Breast epithelium (tissue), 4 donors: ENCODE measurements around the gene COL15A1. TPM values are rescaled to one million over a fixed set of nuclear protein-coding genes. Genes with fewer than 3 reads are reported as not detected.

Experiments used
- DNase-seq, 2 donors: peaks; one replicate each; pipeline ENCODE4 v3.0.0-alpha.2; 2019; ENCODE audit warnings: low spot score in 2 of 2
- H3K27ac ChIP-seq, 2 donors: fragments of 200-600 bp; sonication (generic) in 1 of 2; one replicate each; pipeline ENCODE4 v1.5.1; 2016 to 2019; ENCODE audit warnings: mild to moderate bottlenecking in 1 of 2
- H3K27me3 ChIP-seq, 2 donors: fragments of 200-600 bp; sonication (generic) in 1 of 2; one replicate each; pipeline versions ENCODE4 v1.5.1 to v1.6.0; 2017 to 2019; ENCODE audit warnings: control low read depth in 1 of 2, mild to moderate bottlenecking in 1 of 2
- H3K36me3 ChIP-seq: fragments of 200-600 bp; one replicate; pipeline ENCODE4 v1.5.1; 2019
- H3K4me1 ChIP-seq, 2 donors: fragments of 200-600 bp; sonication (generic); one replicate each; pipeline ENCODE4 v1.5.1; 2016 to 2019; ENCODE audit warnings: control low read depth in 1 of 2
- H3K4me3 ChIP-seq, 3 donors: fragments of 200-600 bp; sonication (generic); 1 replicate in 2 of 3; 2 replicates in 1 of 3; pipeline ENCODE4 v1.5.1; 2016 to 2019; ENCODE audit warnings: mild to moderate bottlenecking in 3 of 3, moderate library complexity in 2 of 3
- H3K9me3 ChIP-seq, 2 donors: fragments of 200-600 bp; sonication (generic) in 1 of 2; one replicate each; pipeline ENCODE4 v1.5.1; 2016 to 2019; ENCODE audit warnings: control low read depth in 1 of 2
- POLR2A ChIP-seq: fragments of 450-650 bp; IDR thresholded peaks from one replicate; pipeline ENCODE4 v1.6.1; 2016; ENCODE audit warnings: antibody characterized with exemption, mild to moderate bottlenecking, moderate library complexity
- POLR2AphosphoS5 ChIP-seq, 3 donors: sonication (generic); formaldehyde crosslinking; IDR thresholded peaks; one replicate each; pipeline ENCODE4 v1.6.1; 2017; ENCODE audit warnings: antibody characterized with exemption in 3 of 3
- intact Hi-C: fragments of 100-400 bp; cut with DNase I; formaldehyde crosslinking; loops from one replicate; pipeline ENCODE4 v1.15.1; 2023; ENCODE audit warnings: low total_unique reads
- total RNA-seq, 3 donors: library from RNA; depleted of rRNA; stranded (reverse); fragments of >200 nt; gene quantifications; one replicate each; pipeline ENCODE4 v1.1.0, GENCODE V29; 2016
- TF ChIP-seq, protein P1 (sequence below), 3 donors: fragments of 450-650 bp; IDR thresholded peaks; one replicate each; pipeline ENCODE4 v1.5.1; 2016 to 2017; ENCODE audit warnings: antibody characterized with exemption in 3 of 3, mild to moderate bottlenecking in 3 of 3, moderate library complexity in 3 of 3

The COL15A1 gene
- total RNA-seq, 3 donors from 2014 or later: 13.9 to 47.8 (median 32.4) TPM

DNA sequence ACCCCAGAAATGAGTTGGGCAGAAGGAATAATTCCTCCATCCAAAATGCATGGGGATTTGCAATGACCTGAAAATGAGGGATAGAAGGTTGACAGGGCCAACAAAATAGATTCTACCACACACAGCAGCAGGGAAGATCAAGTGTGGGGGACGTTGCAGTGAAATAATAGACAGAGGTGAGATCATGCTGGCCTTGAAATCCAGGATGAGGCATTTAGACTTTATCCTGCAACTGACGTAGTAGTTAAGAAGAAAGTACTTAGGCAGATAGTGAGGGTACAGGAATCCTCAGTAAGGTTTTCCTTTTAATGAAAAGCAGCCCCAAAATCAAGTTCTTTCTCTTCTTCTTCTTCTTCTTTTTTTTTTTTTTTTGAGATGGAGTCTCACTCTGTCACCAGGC lies 129.6 kb downstream of the COL15A1 start:
- H3K27ac ChIP-seq: no peak overlapping the region

DNA sequence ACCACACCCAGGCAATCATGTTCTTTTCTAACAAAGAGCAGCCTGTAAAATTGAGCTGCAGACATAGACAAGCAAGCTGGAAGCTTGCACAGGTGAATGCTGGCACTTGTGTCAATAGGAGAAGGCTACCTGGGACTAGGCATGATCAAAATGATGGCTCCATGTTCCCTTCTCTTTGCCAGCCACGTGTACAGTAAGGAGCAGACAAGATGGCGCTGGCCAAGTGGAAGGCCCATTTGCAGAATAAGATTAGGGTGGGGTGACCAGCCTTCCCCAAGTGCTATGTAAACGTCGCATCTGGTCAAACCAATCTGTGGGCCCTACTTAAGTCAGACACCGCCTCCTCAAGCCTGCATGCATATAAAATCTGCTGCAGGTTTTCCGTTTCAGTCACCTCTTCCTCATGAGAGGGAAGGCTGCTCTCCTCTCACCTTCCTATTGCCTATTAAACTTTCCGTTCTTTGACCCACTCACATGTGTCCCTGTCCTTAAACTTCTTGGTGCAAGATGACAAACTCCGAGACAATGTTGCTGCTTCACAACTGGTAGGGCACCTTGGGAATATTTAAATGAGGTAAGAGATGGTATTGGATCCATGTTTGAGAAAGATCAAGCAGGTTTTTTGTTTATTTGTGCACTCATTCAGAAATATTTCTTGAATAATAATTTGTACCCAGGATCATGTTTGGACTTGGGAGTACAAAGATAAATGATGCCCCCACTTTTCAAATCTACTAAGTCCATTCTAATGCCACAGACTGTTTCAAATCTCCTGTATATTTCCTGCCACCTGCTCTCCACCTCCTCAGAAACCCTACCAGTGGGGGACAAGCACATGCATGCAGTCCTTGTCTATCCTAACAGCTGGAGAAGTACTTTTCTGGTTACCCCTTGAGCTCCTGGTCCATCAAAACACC lies 130.5 kb downstream of the COL15A1 start:
- Histone ChIP-seq H3K4me3 (no peak overlapping the region), H3K9me3 (no peaks in the 10 kb centered on the region), H3K36me3 (no peaks in the 10 kb centered on the region), H3K27me3 (no peaks in the 10 kb centered on the region), H3K27ac (no peak overlapping the region), H3K4me1 (no peaks in the 10 kb centered on the region)
- TF ChIP-seq, protein P1, sequence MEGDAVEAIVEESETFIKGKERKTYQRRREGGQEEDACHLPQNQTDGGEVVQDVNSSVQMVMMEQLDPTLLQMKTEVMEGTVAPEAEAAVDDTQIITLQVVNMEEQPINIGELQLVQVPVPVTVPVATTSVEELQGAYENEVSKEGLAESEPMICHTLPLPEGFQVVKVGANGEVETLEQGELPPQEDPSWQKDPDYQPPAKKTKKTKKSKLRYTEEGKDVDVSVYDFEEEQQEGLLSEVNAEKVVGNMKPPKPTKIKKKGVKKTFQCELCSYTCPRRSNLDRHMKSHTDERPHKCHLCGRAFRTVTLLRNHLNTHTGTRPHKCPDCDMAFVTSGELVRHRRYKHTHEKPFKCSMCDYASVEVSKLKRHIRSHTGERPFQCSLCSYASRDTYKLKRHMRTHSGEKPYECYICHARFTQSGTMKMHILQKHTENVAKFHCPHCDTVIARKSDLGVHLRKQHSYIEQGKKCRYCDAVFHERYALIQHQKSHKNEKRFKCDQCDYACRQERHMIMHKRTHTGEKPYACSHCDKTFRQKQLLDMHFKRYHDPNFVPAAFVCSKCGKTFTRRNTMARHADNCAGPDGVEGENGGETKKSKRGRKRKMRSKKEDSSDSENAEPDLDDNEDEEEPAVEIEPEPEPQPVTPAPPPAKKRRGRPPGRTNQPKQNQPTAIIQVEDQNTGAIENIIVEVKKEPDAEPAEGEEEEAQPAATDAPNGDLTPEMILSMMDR (IDR thresholded peaks at IDR 0.05): no peak
- TF ChIP-seq POLR2AphosphoS5 (IDR thresholded peaks at IDR 0.05) (no peak), POLR2A (no peak)
- intact Hi-C loops: no loop called here
- DNase-seq: no peak

More for the DNA sequence above, 129.6 kb downstream of the COL15A1 start:
- no peaks in the 10 kb centered on the region for H3K27me3 ChIP-seq
- intact Hi-C loops: no loop called here
- H3K9me3 ChIP-seq: no peaks in the 10 kb centered on the region
- TF ChIP-seq POLR2A (no peak), POLR2AphosphoS5 (IDR thresholded peaks at IDR 0.05) (no peak)
- TF ChIP-seq, protein P1 (IDR thresholded peaks at IDR 0.05): no peak
- no peaks in the 10 kb centered on the region for H3K4me1 ChIP-seq
- DNase-seq: no peak
- H3K4me3 ChIP-seq: no peak overlapping the region
- H3K36me3 ChIP-seq: no peaks in the 10 kb centered on the region

DNA sequence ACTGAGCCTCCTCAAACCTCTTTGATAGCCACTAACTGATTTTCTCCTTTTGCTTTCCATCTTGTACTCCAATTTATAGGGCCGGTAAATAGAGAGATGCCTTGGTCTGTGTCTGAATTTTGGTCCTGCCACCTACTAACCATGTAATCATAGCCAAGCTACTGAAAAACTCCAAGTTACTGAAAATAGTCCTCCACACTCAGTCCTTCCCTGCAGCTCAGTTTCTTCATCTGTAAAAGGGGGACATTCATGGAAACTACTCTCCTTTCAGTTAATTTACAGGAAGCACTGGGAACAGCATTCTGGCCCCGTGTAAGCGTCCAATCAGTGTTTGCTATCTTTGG lies 131.2 kb downstream of the COL15A1 start:
- Histone ChIP-seq H3K4me1 (no peaks in the 10 kb centered on the region), H3K9me3 (no peaks in the 10 kb centered on the region), H3K36me3 (no peaks in the 10 kb centered on the region), H3K27me3 (no peaks in the 10 kb centered on the region), H3K27ac (no peak overlapping the region), H3K4me3 (no peak overlapping the region)
- no peak for DNase-seq
- TF ChIP-seq, protein P1 (IDR thresholded peaks at IDR 0.05): no peak
- TF ChIP-seq POLR2AphosphoS5 (IDR thresholded peaks at IDR 0.05) (no peak), POLR2A (no peak)
- intact Hi-C loops: no loop called here

DNA sequence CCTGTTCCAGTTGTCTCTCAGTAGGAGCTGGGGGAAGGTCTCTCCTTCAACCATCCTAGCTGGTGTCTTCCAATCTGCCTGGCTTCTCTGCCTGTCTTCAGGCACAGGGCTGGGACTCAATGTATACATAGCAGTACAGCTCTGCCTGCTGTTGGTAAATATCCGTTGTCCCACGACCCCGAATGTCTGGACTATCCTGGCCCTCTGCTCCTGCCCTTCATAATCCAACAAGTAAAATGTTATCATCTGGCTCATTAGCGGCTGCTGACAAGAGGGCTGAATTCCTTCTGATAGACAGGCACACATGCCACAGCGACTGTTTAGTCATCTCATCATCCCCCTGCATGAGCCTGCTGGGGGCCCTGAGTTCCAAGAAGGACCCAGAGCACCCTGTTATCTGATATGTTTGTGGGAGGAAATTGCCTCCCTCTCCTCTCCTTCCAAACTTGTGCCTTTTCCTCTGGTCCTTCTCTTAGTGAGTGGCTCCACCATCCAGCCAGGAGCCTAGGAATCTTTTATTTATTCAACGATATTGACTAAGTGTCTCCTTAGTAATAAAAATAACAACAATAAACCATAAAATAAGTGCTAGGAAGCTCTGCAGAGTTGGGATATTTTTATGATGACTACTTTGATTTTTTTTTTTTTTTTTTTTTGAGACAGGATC lies 131.7 kb downstream of the COL15A1 start:
- intact Hi-C loops: no loop called here
- Histone ChIP-seq H3K36me3 (no peaks in the 10 kb centered on the region), H3K27ac (no peak overlapping the region), H3K27me3 (no peaks in the 10 kb centered on the region), H3K4me1 (no peaks in the 10 kb centered on the region), H3K9me3 (no peaks in the 10 kb centered on the region), H3K4me3 (no peak overlapping the region)
- DNase-seq: no peak
- TF ChIP-seq POLR2A (no peak), POLR2AphosphoS5 (IDR thresholded peaks at IDR 0.05) (no peak)
- TF ChIP-seq, protein P1 (IDR thresholded peaks at IDR 0.05): no peak

DNA sequence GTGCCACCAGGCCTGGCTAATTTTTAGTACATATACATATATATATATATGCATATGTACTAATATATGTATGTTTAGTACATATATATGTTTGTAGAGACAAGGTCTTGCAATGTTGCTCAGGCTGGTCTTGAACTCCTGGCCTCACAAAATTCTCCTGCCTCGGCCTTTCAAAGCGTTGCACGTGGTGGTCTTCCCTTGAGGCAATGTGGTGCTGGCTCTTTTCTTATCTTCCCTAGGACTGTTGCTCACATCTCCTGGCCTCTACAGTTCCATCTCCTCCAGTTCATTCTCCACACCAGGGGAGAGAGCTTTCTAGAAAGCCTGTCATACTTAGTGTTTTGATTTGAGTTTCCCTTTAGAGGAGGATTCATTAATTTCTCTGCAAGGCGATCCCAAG lies 132.3 kb downstream of the COL15A1 start:
- Histone ChIP-seq H3K36me3 (no peaks in the 10 kb centered on the region), H3K27ac (no peak overlapping the region), H3K4me3 (no peak overlapping the region), H3K4me1 (no peaks in the 10 kb centered on the region), H3K27me3 (no peaks in the 10 kb centered on the region), H3K9me3 (no peaks in the 10 kb centered on the region)
- no peak for DNase-seq
- intact Hi-C loops: no loop called here
- TF ChIP-seq POLR2A (no peak), POLR2AphosphoS5 (IDR thresholded peaks at IDR 0.05) (no peak)
- TF ChIP-seq, protein P1 (IDR thresholded peaks at IDR 0.05): no peak
